ENCODE results near the gene MKNK1.

- TF ChIP-seq CTCF (tag by site-specific recombination; IDR thresholded peaks at IDR 0.05) (no peak), ZNF585B (tag by site-specific recombination; IDR thresholded peaks at IDR 0.05) (no peak)
Measured at GRCh38 chr1:46510998-46511365, 93.1 kb downstream of the MKNK1 start.

All from HEK293 (cell line).